CD4-positive, alpha-beta T cell (primary cell): Measurements from ENCODE around the gene CPB1. TPM values are rescaled to one million over a fixed set of nuclear protein-coding genes. Genes with fewer than 3 reads are reported as not detected.

Source experiments
- ATAC-seq: fragments of 200-7000 bp; cut with Tn5 transposase; one replicate; pipeline ENCODE4 v1.10.0; 2022; ENCODE audit warnings: mild to moderate bottlenecking; ENCODE audit not compliant: poor library complexity
- CTCF ChIA-PET: fragments of 350-600 bp; sonication (Branson Sonifier 250); formaldehyde crosslinking; loops from one replicate; lab custom pipeline; 2021; ENCODE audit warnings: antibody characterized with exemption, inconsistent platforms; lab: Charles Lee
- POLR2A ChIA-PET: fragments of 350-600 bp; sonication (Branson Sonifier 250); formaldehyde crosslinking; loops from one replicate; lab custom pipeline; 2021; ENCODE audit warnings: antibody characterized with exemption, inconsistent platforms; lab: Charles Lee
- DNase-seq, 14 experiments: peaks; one replicate each; pipeline ENCODE4 v3.0.0-alpha.2; 2013 to 2020; ENCODE audit warnings: mixed read lengths in 2 of 14
- H3K27ac ChIP-seq, 2 donors: one replicate each; pipeline versions ENCODE4 v1.5.1 to v1.7.0; 2013; ENCODE audit warnings: low read length in 2 of 2, low read depth in 1 of 2, mild to moderate bottlenecking in 1 of 2
- H3K27me3 ChIP-seq, 2 experiments: 1 replicate in 1 of 2; 2 replicates in 1 of 2; pipeline versions ENCODE4 v1.6.1 to v1.7.0; 2013; ENCODE audit warnings: low read length in 2 of 2, control low read depth in 1 of 2, mild to moderate bottlenecking in 1 of 2, moderate library complexity in 1 of 2; ENCODE audit not compliant: insufficient read depth in 2 of 2, control insufficient read depth in 1 of 2
- H3K36me3 ChIP-seq: one replicate; pipeline ENCODE4 v1.6.1; 2013; ENCODE audit warnings: low read length, control low read depth; ENCODE audit not compliant: insufficient read depth
- H3K4me1 ChIP-seq: one replicate; pipeline ENCODE4 v1.6.1; 2013; ENCODE audit warnings: low read length, control low read depth; ENCODE audit not compliant: insufficient read depth
- H3K4me3 ChIP-seq: one replicate; pipeline ENCODE4 v1.5.1; 2013; ENCODE audit warnings: mild to moderate bottlenecking, low read length, moderate library complexity
- H3K9me3 ChIP-seq, 2 experiments: 1 replicate in 1 of 2; 2 replicates in 1 of 2; pipeline versions ENCODE4 v1.6.1 to v1.7.0; 2013; ENCODE audit warnings: low read length in 2 of 2, mild to moderate bottlenecking in 2 of 2, control low read depth in 1 of 2, moderate library complexity in 1 of 2; ENCODE audit not compliant: control insufficient read depth in 1 of 2, insufficient read depth in 1 of 2
- H3K27ac Mint-ChIP-seq: one replicate; pipeline ENCODE4 v1.8.0; 2020; ENCODE audit warnings: mixed read lengths
- H3K27me3 Mint-ChIP-seq: one replicate; pipeline ENCODE4 v1.8.0; 2021; ENCODE audit warnings: mixed read lengths
- H3K36me3 Mint-ChIP-seq: one replicate; pipeline ENCODE4 v1.8.0; 2021; ENCODE audit warnings: low read depth, mixed read lengths
- H3K4me1 Mint-ChIP-seq: one replicate; pipeline ENCODE4 v1.8.0; 2021; ENCODE audit warnings: low read depth, mixed read lengths
- H3K4me3 Mint-ChIP-seq: one replicate; pipeline ENCODE4 v1.8.0; 2020; ENCODE audit warnings: mild to moderate bottlenecking, mixed read lengths
- H3K9me3 Mint-ChIP-seq: one replicate; pipeline ENCODE4 v1.8.0; 2020; ENCODE audit warnings: mixed read lengths
- CTCF ChIP-seq: fragments of 200-600 bp; IDR thresholded peaks from one replicate; pipeline ENCODE4 v1.8.0; 2022; ENCODE audit warnings: antibody characterized with exemption, mild to moderate bottlenecking
- intact Hi-C, 2 experiments: fragments of 100-400 bp; cut with DNase I in 1 of 2; cut with micrococcal nuclease in 1 of 2; formaldehyde crosslinking; loops; one replicate each; pipeline versions ENCODE4 v1.15.1 to v1.9.0; 2023 to 2025; cut with DNase I, micrococcal nuclease
- total RNA-seq, 174 experiments: library from RNA in 2 of 174; stranded (reverse) in 2 of 174; gene quantifications; one replicate each; pipeline ENCODE4 v1.2.3 and lab custom pipeline; 2021 to 2026

CPB1 gene
- total RNA-seq, 2 experiments from 2014 or later: not detected

- H3K9me3 ChIP-seq: no peaks in the 10 kb centered on the region
- H3K36me3 Mint-ChIP-seq: no peaks in the 10 kb centered on the region
- TF ChIP-seq CTCF: no peak
- DNase-seq (no peak), ATAC-seq (no peak)
- ChIA-PET POLR2A (no interaction called here), CTCF (no interaction called here)
- no peak overlapping the region for H3K4me3 Mint-ChIP-seq
- H3K4me3 ChIP-seq: no peak overlapping the region
- H3K36me3 ChIP-seq: no peaks in the 10 kb centered on the region
- H3K27me3 Mint-ChIP-seq: peaks cover 4% of the 10 kb centered on the region
- H3K27ac Mint-ChIP-seq: no peak overlapping the region
- no peaks in the 10 kb centered on the region for H3K4me1 ChIP-seq
- H3K4me1 Mint-ChIP-seq: no peaks in the 10 kb centered on the region
- no peaks in the 10 kb centered on the region for H3K27me3 ChIP-seq
- intact Hi-C loops: no loop called here
- H3K27ac ChIP-seq: no peak overlapping the region
- H3K9me3 Mint-ChIP-seq: no peaks in the 10 kb centered on the region
These were observed 24.8 kb downstream of the CPB1 start for GRCh38 chr3:148852271-148852992.

- DNase-seq (no peak), ATAC-seq (no peak)
- no peak for TF ChIP-seq CTCF
- H3K4me1 ChIP-seq: no peaks in the 10 kb centered on the region
- Mint-ChIP-seq H3K27me3 (peaks cover 4% of the 10 kb centered on the region), H3K36me3 (no peaks in the 10 kb centered on the region), H3K4me1 (no peaks in the 10 kb centered on the region), H3K4me3 (no peak overlapping the region), H3K27ac (no peak overlapping the region), H3K9me3 (no peaks in the 10 kb centered on the region)
- no peaks in the 10 kb centered on the region for H3K9me3 ChIP-seq
- ChIA-PET CTCF (interaction anchor here (0.8 kb wide), 1 partner anchor 18 kb away, joined by 3 read pairs; no protein-coding TSS in a partner anchor), POLR2A (no interaction called here)
- intact Hi-C loops: no loop called here
- no peaks in the 10 kb centered on the region for H3K36me3 ChIP-seq
- no peaks in the 10 kb centered on the region for H3K27me3 ChIP-seq
- no peak overlapping the region for H3K4me3 ChIP-seq
- H3K27ac ChIP-seq: no peak overlapping the region
These were observed 25.5 kb downstream of the CPB1 start for GRCh38 chr3:148853076-148853475.

GRCh38 chr3:148854061-148854460 is 26.4 kb downstream of the CPB1 start:
- H3K27me3 Mint-ChIP-seq: peaks cover 4% of the 10 kb centered on the region
- CTCF ChIA-PET: no interaction called here
- no peak for TF ChIP-seq CTCF
- H3K4me3 Mint-ChIP-seq: no peak overlapping the region
- POLR2A ChIA-PET: no interaction called here
- Histone ChIP-seq H3K4me3 (no peak overlapping the region), H3K27me3 (no peaks in the 10 kb centered on the region), H3K36me3 (no peaks in the 10 kb centered on the region), H3K4me1 (no peaks in the 10 kb centered on the region), H3K9me3 (no peaks in the 10 kb centered on the region), H3K27ac (no peak overlapping the region)
- ATAC-seq: no peak
- no peak overlapping the region for H3K27ac Mint-ChIP-seq
- intact Hi-C loops: no loop called here
- DNase-seq: no peak
- no peaks in the 10 kb centered on the region for H3K36me3 Mint-ChIP-seq
- no peaks in the 10 kb centered on the region for H3K4me1 Mint-ChIP-seq
- H3K9me3 Mint-ChIP-seq: no peaks in the 10 kb centered on the region
